Neural progenitor cell (in vitro differentiated cells): ENCODE results near the gene CHD6. TPM values are rescaled to one million over a fixed set of nuclear protein-coding genes. Genes with fewer than 3 reads are reported as not detected.

ENCODE experiments used
- DNase-seq: peaks from one replicate; pipeline ENCODE4 v3.0.0-alpha.2; 2016; ENCODE audit warnings: low spot score
- H2AFZ ChIP-seq: fragments of 200-600 bp; sonication (generic); replicated peaks from 2 replicates; pipeline ENCODE4 v1.6.1; 2016; ENCODE audit warnings: antibody characterized with exemption
- H3F3A ChIP-seq: fragments of 200-600 bp; sonication (generic); 2 replicates; pipeline ENCODE4 v1.6.1; 2016; ENCODE audit warnings: antibody characterized with exemption, low read depth
- H3K27ac ChIP-seq: fragments of 200-600 bp; sonication (generic); 2 replicates; pipeline ENCODE4 v1.5.1; 2016; ENCODE audit warnings: mild to moderate bottlenecking
- H3K27me3 ChIP-seq: fragments of 200-600 bp; sonication (generic); 2 replicates; pipeline ENCODE4 v1.6.1; 2016; ENCODE audit warnings: mild to moderate bottlenecking, moderate library complexity
- H3K36me3 ChIP-seq: fragments of 200-600 bp; sonication (generic); 2 replicates; pipeline ENCODE4 v1.5.1; 2016
- H3K4me1 ChIP-seq: fragments of 200-600 bp; sonication (generic); 2 replicates; pipeline ENCODE4 v1.6.1; 2016; ENCODE audit warnings: mixed run types
- H3K4me2 ChIP-seq: fragments of 200-600 bp; sonication (generic); 2 replicates; pipeline ENCODE4 v1.6.1; 2016
- H3K4me3 ChIP-seq: fragments of 200-600 bp; sonication (generic); 2 replicates; pipeline ENCODE4 v1.5.1; 2016
- H3K79me2 ChIP-seq: fragments of 200-600 bp; sonication (generic); 2 replicates; pipeline ENCODE4 v1.6.1; 2016; ENCODE audit warnings: low read depth
- H3K9ac ChIP-seq: fragments of 200-600 bp; sonication (generic); 2 replicates; pipeline ENCODE4 v1.6.1; 2016
- H3K9me3 ChIP-seq: fragments of 200-600 bp; sonication (generic); 2 replicates; pipeline ENCODE4 v1.5.1; 2016; ENCODE audit warnings: low read depth
- H4K20me1 ChIP-seq: fragments of 200-600 bp; sonication (generic); 2 replicates; pipeline ENCODE4 v1.6.1; 2016; ENCODE audit warnings: low read depth
- H3K27ac Mint-ChIP-seq: 3 replicates; pipeline ENCODE4 v1.8.0; 2021; ENCODE audit warnings: mixed read lengths
- H3K27me3 Mint-ChIP-seq: 2 replicates; pipeline ENCODE4 v1.8.0; 2022; ENCODE audit warnings: low read depth, mild to moderate bottlenecking, inconsistent platforms, moderate library complexity, mixed read lengths; ENCODE audit not compliant: insufficient read depth
- H3K36me3 Mint-ChIP-seq: 3 replicates; pipeline ENCODE4 v1.8.0; 2021; ENCODE audit warnings: mixed read lengths
- H3K4me1 Mint-ChIP-seq: 3 replicates; pipeline ENCODE4 v1.8.0; 2021; ENCODE audit warnings: mixed read lengths
- H3K4me3 Mint-ChIP-seq: 3 replicates; pipeline ENCODE4 v1.8.0; 2021; ENCODE audit warnings: mild to moderate bottlenecking, moderate library complexity, mixed read lengths
- H3K9me3 Mint-ChIP-seq: 3 replicates; pipeline ENCODE4 v1.8.0; 2020; ENCODE audit warnings: mixed read lengths
- CTCF ChIP-seq: fragments of 200-600 bp; sonication (generic); IDR thresholded peaks from 2 replicates; pipeline ENCODE4 v1.5.1; 2017; ENCODE audit warnings: antibody characterized with exemption, mild to moderate bottlenecking
- EZH2 ChIP-seq: fragments of 200-600 bp; sonication (generic); IDR thresholded peaks from 2 replicates; pipeline ENCODE4 v1.6.1; 2017; ENCODE audit warnings: antibody characterized with exemption, mild to moderate bottlenecking, moderate library complexity
- EZH2phosphoT487 ChIP-seq: fragments of 200-600 bp; sonication (generic); IDR thresholded peaks from 2 replicates; pipeline ENCODE4 v1.6.1; 2017; ENCODE audit warnings: antibody characterized with exemption
- total RNA-seq: library from RNA; depleted of rRNA; stranded (reverse); fragments of >200 nt; gene quantifications from 2 replicates; pipeline ENCODE4 v1.2.3, GENCODE V29; 2015; ENCODE audit warnings: low replicate concordance

CHD6 gene
- total RNA-seq, 1 donor from 2014 or later = 76.1 TPM

DNA sequence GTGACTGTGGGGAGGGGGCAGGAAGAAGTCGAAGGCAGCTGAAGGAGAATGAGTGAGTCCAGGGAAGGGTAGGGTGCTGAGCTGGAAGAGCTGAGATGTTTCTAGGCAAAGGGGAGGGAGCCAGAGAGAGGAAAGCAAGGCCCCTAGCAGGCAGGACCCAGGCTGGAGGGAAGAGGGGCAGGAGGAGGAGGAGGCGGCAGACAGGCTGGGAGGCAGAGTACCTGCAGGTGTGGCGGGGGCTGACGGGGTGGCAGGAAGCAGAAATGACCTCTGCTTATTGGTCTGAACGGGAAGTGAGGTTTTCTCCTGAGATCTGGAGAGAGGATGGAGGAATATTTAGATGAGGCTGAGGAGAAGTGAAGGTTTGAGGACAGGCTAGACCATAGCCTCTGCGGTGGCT, 240.9 kb downstream of the CHD6 start:
- peaks cover 24% of the 10 kb centered on the region for H3K27me3 Mint-ChIP-seq
- no peak overlapping the region for H3K4me3 Mint-ChIP-seq
- H3K9me3 Mint-ChIP-seq = peaks cover 7% of the 10 kb centered on the region
- H2AFZ ChIP-seq = no peak overlapping the region
- H3K27ac ChIP-seq = no peak overlapping the region
- H3K27ac Mint-ChIP-seq = no peak overlapping the region
- no peak overlapping the region for H3K9ac ChIP-seq
- H3K4me1 Mint-ChIP-seq = peaks cover 24% of the 10 kb centered on the region
- H3K4me1 ChIP-seq = peaks cover 10% of the 10 kb centered on the region
- no peaks in the 10 kb centered on the region for H3K36me3 Mint-ChIP-seq
- no peaks in the 10 kb centered on the region for H3K79me2 ChIP-seq
- H3K36me3 ChIP-seq = no peaks in the 10 kb centered on the region
- H3F3A ChIP-seq = no peaks in the 10 kb centered on the region
- H4K20me1 ChIP-seq = no peaks in the 10 kb centered on the region
- DNase-seq = no peak
- H3K9me3 ChIP-seq = no peaks in the 10 kb centered on the region
- no peak for TF ChIP-seq CTCF
- no peak for TF ChIP-seq EZH2phosphoT487
- TF ChIP-seq EZH2 = no peak
- no peaks in the 10 kb centered on the region for H3K27me3 ChIP-seq
- no peak overlapping the region for H3K4me3 ChIP-seq
- no peak overlapping the region for H3K4me2 ChIP-seq

- peaks cover 24% of the 10 kb centered on the region for H3K27me3 Mint-ChIP-seq
- H3K9me3 ChIP-seq = no peaks in the 10 kb centered on the region
- TF ChIP-seq CTCF (no peak), EZH2 (no peak), EZH2phosphoT487 (no peak)
Measured at GRCh38 chr20:41376349-41376748, 241.8 kb downstream of the CHD6 start.

DNA sequence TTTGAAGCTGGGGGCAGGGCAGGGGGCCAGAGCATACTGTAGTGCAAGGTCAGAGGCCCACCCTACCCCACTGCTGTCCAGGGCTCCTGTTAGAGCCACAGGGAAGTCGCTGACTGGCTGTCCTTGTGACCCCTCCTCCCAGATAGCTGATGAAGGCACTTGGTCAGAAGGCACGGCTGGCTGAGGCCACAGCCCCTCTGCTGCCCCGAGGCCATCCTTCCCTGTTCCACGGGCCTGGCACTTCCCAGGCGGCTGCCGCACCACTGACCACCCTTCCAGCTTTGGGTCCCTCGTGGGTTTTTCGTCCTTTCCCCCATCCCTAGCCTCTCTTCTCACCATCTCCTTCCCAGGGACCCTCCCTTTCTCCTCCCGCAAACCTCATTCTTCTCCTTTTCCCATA, 242.3 kb downstream of the CHD6 start:
- Histone ChIP-seq H3K36me3 (no peaks in the 10 kb centered on the region), H3K9ac (no peak overlapping the region), H3F3A (no peaks in the 10 kb centered on the region), H3K4me1 (peaks cover 7% of the 10 kb centered on the region), H3K4me3 (no peak overlapping the region), H3K9me3 (no peaks in the 10 kb centered on the region), H2AFZ (no peak overlapping the region), H3K79me2 (no peaks in the 10 kb centered on the region), H3K27ac (no peak overlapping the region), H4K20me1 (no peaks in the 10 kb centered on the region), H3K27me3 (no peaks in the 10 kb centered on the region), H3K4me2 (no peak overlapping the region)
- H3K4me3 Mint-ChIP-seq = no peak overlapping the region
- H3K27me3 Mint-ChIP-seq = peaks cover 24% of the 10 kb centered on the region
- TF ChIP-seq CTCF = no peak
- no peak for TF ChIP-seq EZH2phosphoT487
- TF ChIP-seq EZH2 = no peak
- H3K9me3 Mint-ChIP-seq = peaks cover 13% of the 10 kb centered on the region
- no peaks in the 10 kb centered on the region for H3K36me3 Mint-ChIP-seq
- peaks cover 21% of the 10 kb centered on the region for H3K4me1 Mint-ChIP-seq
- H3K27ac Mint-ChIP-seq = no peak overlapping the region
- DNase-seq = no peak

More at GRCh38 chr20:41376349-41376748, 241.8 kb downstream of the CHD6 start:
- Mint-ChIP-seq H3K9me3 (peaks cover 8% of the 10 kb centered on the region), H3K27ac (no peak overlapping the region), H3K4me3 (no peak overlapping the region), H3K36me3 (no peaks in the 10 kb centered on the region), H3K4me1 (peaks cover 24% of the 10 kb centered on the region)
- Histone ChIP-seq H3K27me3 (no peaks in the 10 kb centered on the region), H3K9ac (no peak overlapping the region), H4K20me1 (no peaks in the 10 kb centered on the region), H3K36me3 (no peaks in the 10 kb centered on the region), H2AFZ (no peak overlapping the region), H3F3A (no peaks in the 10 kb centered on the region), H3K4me3 (no peak overlapping the region), H3K27ac (no peak overlapping the region), H3K4me1 (peaks cover 10% of the 10 kb centered on the region), H3K4me2 (no peak overlapping the region), H3K79me2 (no peaks in the 10 kb centered on the region)
- no peak for DNase-seq
